Panc1 (cell line): ENCODE measurements around the gene DUSP10. TPM values are rescaled to one million over a fixed set of nuclear protein-coding genes. Genes with fewer than 3 reads are reported as not detected.

Source experiments
- ATAC-seq: fragments of 200-7000 bp; cut with Tn5 transposase; 2 replicates; pipeline ENCODE4 v1.9.1; 2020; ENCODE audit warnings: mild to moderate bottlenecking, moderate library complexity
- BruUV-seq: library from RNA; stranded (reverse); fragments of 400-500 nt; replicated peaks from 2 replicates; lab custom pipeline; 2021; lab: Mats Ljungman, UMichigan
- CTCF ChIA-PET: fragments of 300-600 bp; sonication (Branson Sonifier 250); formaldehyde crosslinking; loops from one replicate; lab custom pipeline; 2022; ENCODE audit warnings: antibody characterized with exemption; lab: Charles Lee
- POLR2A ChIA-PET: fragments of 300-600 bp; sonication (Branson Sonifier 250); formaldehyde crosslinking; loops from one replicate; lab custom pipeline; 2022; ENCODE audit warnings: antibody characterized with exemption; lab: Charles Lee
- DNase-seq: peaks from one replicate; pipeline ENCODE4 v3.0.0-alpha.2; 2010; ENCODE audit warnings: low read depth, low spot score
- H3K27ac ChIP-seq: 2 replicates; pipeline ENCODE4 v1.5.1; 2011; ENCODE audit warnings: mild to moderate bottlenecking, low read length, inconsistent platforms
- H3K27me3 ChIP-seq: fragments of 200-500 bp; sonication (Bioruptor generic); 2 replicates; pipeline ENCODE4 v1.6.0; 2014; ENCODE audit warnings: low read length, inconsistent platforms; ENCODE audit not compliant: control insufficient read depth, insufficient read depth
- H3K36me3 ChIP-seq: fragments of 200-500 bp; sonication (Bioruptor generic); 2 replicates; pipeline ENCODE4 v1.5.1; 2014; ENCODE audit warnings: inconsistent platforms, mild to moderate bottlenecking, low read length, moderate library complexity; ENCODE audit not compliant: control insufficient read depth, insufficient read depth
- H3K4me1 ChIP-seq: 2 replicates; pipeline ENCODE4 v1.5.1; 2011; ENCODE audit warnings: inconsistent platforms, mild to moderate bottlenecking, low read length, moderate library complexity; ENCODE audit not compliant: control insufficient read depth, insufficient read depth
- H3K4me3 ChIP-seq, 2 experiments: 2 replicates each; pipeline ENCODE4 v1.5.1; 2011 to 2012; ENCODE audit warnings: low read depth in 2 of 2, low read length in 2 of 2, mild to moderate bottlenecking in 2 of 2, inconsistent platforms in 1 of 2, moderate library complexity in 1 of 2
- H3K9me3 ChIP-seq: fragments of 200-500 bp; sonication (Bioruptor generic); 2 replicates; pipeline ENCODE4 v1.5.1; 2014; ENCODE audit warnings: low read depth, mild to moderate bottlenecking, inconsistent platforms, low read length, moderate library complexity; ENCODE audit not compliant: control insufficient read depth, insufficient read depth
- CTCF ChIP-seq: fragments of 450-650 bp; IDR thresholded peaks from 2 replicates; pipeline ENCODE4 v1.5.1; 2017; ENCODE audit warnings: mild to moderate bottlenecking
- POLR2AphosphoS5 ChIP-seq: IDR thresholded peaks from 2 replicates; pipeline ENCODE4 v1.6.1; 2012; ENCODE audit warnings: mild to moderate bottlenecking, low read depth, low read length, moderate library complexity
- REST ChIP-seq, 2 experiments: IDR thresholded peaks; 2 replicates each; pipeline ENCODE4 v1.6.1; 2011 to 2012; ENCODE audit warnings: low read depth in 2 of 2, control low read depth in 1 of 2, low read length in 1 of 2, mild to moderate bottlenecking in 1 of 2, moderate library complexity in 1 of 2; ENCODE audit not compliant: insufficient read depth in 1 of 2
- SIN3A ChIP-seq: IDR thresholded peaks from 2 replicates; pipeline ENCODE4 v1.6.1; 2012; ENCODE audit warnings: low read depth, mild to moderate bottlenecking, low read length, moderate library complexity, borderline replicate concordance; ENCODE audit not compliant: insufficient read depth
- TCF7L2 ChIP-seq: IDR thresholded peaks from 2 replicates; pipeline ENCODE4 v1.6.1; 2011; ENCODE audit warnings: mild to moderate bottlenecking, low read depth, low read length, inconsistent platforms
- in situ Hi-C: cut with HindIII; loops from 2 replicates; pipeline ENCODE4 v1.10.0; 2016; ENCODE audit warnings: low sequenced_read_pairs, low pct_unique_long_range_greater_than_20kb
- intact Hi-C: fragments of 100-400 bp; cut with micrococcal nuclease; formaldehyde crosslinking; loops from one replicate; pipeline ENCODE4 v1.10.0; 2022; ENCODE audit not compliant: unreplicated experiment
- total RNA-seq: library from RNA; stranded (reverse); gene quantifications from one replicate; pipeline ENCODE4 v1.2.1, GENCODE V29; 2021; ENCODE audit not compliant: unreplicated experiment

The DUSP10 gene
- total RNA-seq, 1 experiment from 2014 or later = 1.4 TPM

GRCh38 chr1:221725735-221726672 is 15.9 kb downstream of the DUSP10 start:
- no peak for DNase-seq
- no peaks in the 10 kb centered on the region for H3K36me3 ChIP-seq
- CTCF ChIA-PET = interaction anchor here (0.6 kb wide), 1 partner anchor 126 kb away, joined by 3 read pairs; no protein-coding TSS in a partner anchor

More at GRCh38 chr1:221725735-221726672, 15.9 kb downstream of the DUSP10 start:
- Histone ChIP-seq H3K4me3 (no peak overlapping the region), H3K27ac (no peak overlapping the region), H3K9me3 (no peaks in the 10 kb centered on the region), H3K4me1 (no peaks in the 10 kb centered on the region), H3K27me3 (no peaks in the 10 kb centered on the region)
- TF ChIP-seq SIN3A (no peak), REST (IDR thresholded peaks at IDR 0.05; ENCODE audit: insufficient read depth in 1 of 2, low read depth in 2 of 2, low read length in 1 of 2) (no peak), TCF7L2 (no peak), POLR2AphosphoS5 (no peak), CTCF (no peak)
- ATAC-seq = no peak
- intact Hi-C loops (no loop called here), in situ Hi-C loops (no loop called here)
- no TSS peak for BruUV-seq
- POLR2A ChIA-PET = no interaction called here
